ENCODE results near the gene SYNPO2. TPM values are rescaled to one million over a fixed set of nuclear protein-coding genes. Genes with fewer than 3 reads are reported as not detected.

The SYNPO2 gene
- total and polyA plus RNA-seq, 2 donors (not counting 1 experiment from before 2014, with no cell fraction given): 0.03 to 0.20 TPM

- Histone ChIP-seq H4K20me1 (ENCODE audit: control insufficient read depth, insufficient read depth, low read length, poor library complexity, severe bottlenecking) (no peaks in the 10 kb centered on the region), H3K36me3 (replicated peaks in 1 of 2; ENCODE audit: control extremely low read depth in 1 of 2, control insufficient read depth in 1 of 2, extremely low read depth in 1 of 2, insufficient read depth in 2 of 2, low read length in 1 of 2) (no peaks in the 10 kb centered on the region), H3K4me3 (ENCODE audit: control extremely low read depth in 1 of 5, extremely low read depth in 1 of 5, insufficient read depth in 1 of 5, low read depth in 2 of 5, low read length in 4 of 5) (no peak overlapping the region), H3K79me2 (ENCODE audit: control insufficient read depth, insufficient read depth, low read length) (no peaks in the 10 kb centered on the region), H3K27ac (ENCODE audit: low read length in 2 of 2) (no peak overlapping the region), H2AFZ (ENCODE audit: insufficient read depth, low read depth, low read length, poor library complexity, severe bottlenecking) (no peak overlapping the region), H3K9me3 (ENCODE audit: control extremely low read depth in 1 of 3, control insufficient read depth in 2 of 3, insufficient read depth in 1 of 3, low read length in 2 of 3) (no peaks in the 10 kb centered on the region), H3K9ac (ENCODE audit: low read length) (no peak overlapping the region), H3K4me2 (replicated peaks; ENCODE audit: low read depth, low read length, poor library complexity, severe bottlenecking) (no peak overlapping the region), H3K4me1 (ENCODE audit: control insufficient read depth in 2 of 2, insufficient read depth in 2 of 2, low read length in 2 of 2) (no peaks in the 10 kb centered on the region), H3K27me3 (replicated peaks in 1 of 4; ENCODE audit: control extremely low read depth in 1 of 4, control insufficient read depth in 3 of 4, insufficient read depth in 4 of 4, low read length in 3 of 4) (peaks cover 0 to 4% (median under 1%) of the 10 kb centered on the region in 4 experiments)
- DNase-seq (no peak), ATAC-seq (ENCODE audit: low read depth) (no peak)
- TF ChIP-seq EZH2 (IDR thresholded peaks at IDR 0.05; ENCODE audit: borderline replicate concordance, insufficient read depth, low read depth, low read length, poor library complexity, severe bottlenecking) (no peak), CTCF (IDR thresholded peaks at IDR 0.05) (no peak)
- no CpG with 5 or more reads among the region's 2 CpGs for WGBS (ENCODE audit: insufficient coverage)
- no peaks in the 10 kb centered on the region for H3K9me3 Mint-ChIP-seq (ENCODE audit: insufficient read depth)
- ChIA-PET POLR2A (no interaction called here), CTCF (interaction anchor here (0.6 kb wide), 1 partner anchor 53 kb away, joined by 3 read pairs; no protein-coding TSS in a partner anchor)
- no peak overlapping the region for H3K27ac Mint-ChIP-seq
- intact Hi-C loops (cut with micrococcal nuclease): loop anchor here (5.0 kb wide), 1 partner anchor 45 kb away; no protein-coding TSS in a partner anchor
- peaks cover 2% of the 10 kb centered on the region for H3K4me1 Mint-ChIP-seq
- H3K4me3 Mint-ChIP-seq: no peak overlapping the region
- peaks cover 18% of the 10 kb centered on the region for H3K27me3 Mint-ChIP-seq
Observed at GRCh38 chr4:119097282-119097900, 208.7 kb downstream of the SYNPO2 start.

GRCh38 chr4:119098306-119098705, 209.7 kb downstream of the SYNPO2 start:
- Histone ChIP-seq H2AFZ (ENCODE audit: insufficient read depth, low read depth, low read length, poor library complexity, severe bottlenecking) (no peak overlapping the region), H3K9me3 (ENCODE audit: control extremely low read depth in 1 of 3, control insufficient read depth in 2 of 3, insufficient read depth in 1 of 3, low read length in 2 of 3) (no peaks in the 10 kb centered on the region), H3K79me2 (ENCODE audit: control insufficient read depth, insufficient read depth, low read length) (no peaks in the 10 kb centered on the region), H3K4me1 (ENCODE audit: control insufficient read depth in 2 of 2, insufficient read depth in 2 of 2, low read length in 2 of 2) (no peaks in the 10 kb centered on the region), H3K27me3 (replicated peaks in 1 of 4; ENCODE audit: control extremely low read depth in 1 of 4, control insufficient read depth in 3 of 4, insufficient read depth in 4 of 4, low read length in 3 of 4) (peaks cover 0 to 4% (median under 1%) of the 10 kb centered on the region in 4 experiments), H3K4me2 (replicated peaks; ENCODE audit: low read depth, low read length, poor library complexity, severe bottlenecking) (no peak overlapping the region), H3K27ac (ENCODE audit: low read length in 2 of 2) (no peak overlapping the region), H3K36me3 (replicated peaks in 1 of 2; ENCODE audit: control extremely low read depth in 1 of 2, control insufficient read depth in 1 of 2, extremely low read depth in 1 of 2, insufficient read depth in 2 of 2, low read length in 1 of 2) (no peaks in the 10 kb centered on the region), H3K4me3 (ENCODE audit: control extremely low read depth in 1 of 5, extremely low read depth in 1 of 5, insufficient read depth in 1 of 5, low read depth in 2 of 5, low read length in 4 of 5) (no peak overlapping the region), H3K9ac (ENCODE audit: low read length) (no peak overlapping the region), H4K20me1 (ENCODE audit: control insufficient read depth, insufficient read depth, low read length, poor library complexity, severe bottlenecking) (no peaks in the 10 kb centered on the region)
- Mint-ChIP-seq H3K27ac (no peak overlapping the region), H3K9me3 (ENCODE audit: insufficient read depth) (no peaks in the 10 kb centered on the region), H3K4me3 (no peak overlapping the region), H3K27me3 (peaks cover 17% of the 10 kb centered on the region), H3K4me1 (peaks cover 2% of the 10 kb centered on the region)
- TF ChIP-seq CTCF (IDR thresholded peaks at IDR 0.05) (no peak), EZH2 (IDR thresholded peaks at IDR 0.05; ENCODE audit: borderline replicate concordance, insufficient read depth, low read depth, low read length, poor library complexity, severe bottlenecking) (no peak)
- no CpG with 5 or more reads among the region's 1 CpG for WGBS (ENCODE audit: insufficient coverage)
- intact Hi-C loops (cut with micrococcal nuclease): loop anchor here (5.0 kb wide), 1 partner anchor 44 kb away; no protein-coding TSS in a partner anchor
- ATAC-seq (ENCODE audit: low read depth) (no peak), DNase-seq (no peak)
- POLR2A ChIA-PET: no interaction called here
- CTCF ChIA-PET: no interaction called here

All from B cell (primary cell).